ENCODE results near the gene POMGNT2. TPM values are rescaled to one million over a fixed set of nuclear protein-coding genes. Genes with fewer than 3 reads are reported as not detected.

POMGNT2 gene
- polyA plus RNA-seq, 1 donor (not counting 4 experiments of a cell fraction or from before 2014, with no cell fraction given), result 6.0 TPM

DNA sequence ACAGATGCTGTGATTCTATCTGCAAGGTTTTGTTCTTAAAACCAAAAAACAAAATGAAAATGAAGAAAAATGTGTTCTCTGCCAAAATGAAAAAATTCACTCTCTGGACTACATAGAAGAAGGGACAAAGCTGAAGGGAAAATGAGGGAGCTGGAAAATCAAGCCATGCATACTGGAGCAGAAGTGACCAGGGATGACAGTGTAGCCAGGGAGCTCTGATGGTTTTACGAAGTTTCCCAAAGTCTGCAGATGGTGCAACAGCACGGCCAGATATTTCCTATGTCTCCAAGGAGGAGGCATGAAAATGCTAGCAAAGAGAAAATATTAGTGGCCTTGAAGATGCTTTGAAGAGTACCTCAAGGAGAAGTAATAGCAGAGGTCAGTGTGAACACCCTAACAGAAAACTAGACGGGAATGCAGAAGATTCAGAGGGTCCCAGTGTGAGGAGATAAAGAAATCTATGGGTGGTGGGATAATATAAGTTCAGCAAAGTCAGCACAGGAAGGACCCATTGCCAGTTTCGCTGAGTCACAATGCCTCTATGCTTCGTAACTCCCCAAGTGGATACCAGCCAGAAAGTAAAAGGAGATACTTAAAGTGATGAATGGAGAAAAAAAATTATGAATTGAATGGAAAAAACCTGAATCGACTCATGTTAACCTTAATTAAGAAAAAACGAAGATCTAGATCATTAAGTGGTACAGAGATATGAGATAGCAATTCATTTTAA lies 39.0 kb upstream of the POMGNT2 start:
- H3K36me3 ChIP-seq (ENCODE audit: control insufficient read depth in 2 of 2, extremely low read depth in 1 of 2, insufficient read depth in 2 of 2, low read length in 2 of 2), result no peaks in the 10 kb centered on the region
- peaks cover 4% of the 10 kb centered on the region for H3K27me3 ChIP-seq (ENCODE audit: control insufficient read depth, extremely low read depth, insufficient read depth, low read length)
- no peaks in the 10 kb centered on the region for H3K4me1 ChIP-seq (ENCODE audit: control insufficient read depth, extremely low read depth, insufficient read depth, low read length)
- no peaks in the 10 kb centered on the region for H4K20me1 ChIP-seq (ENCODE audit: control insufficient read depth, extremely low read depth, insufficient read depth, low read length)
- no peaks in the 10 kb centered on the region for H3K79me2 ChIP-seq (ENCODE audit: control insufficient read depth, insufficient read depth, low read length)
- no peak overlapping the region for H2AFZ ChIP-seq (ENCODE audit: control insufficient read depth, low read length)
- FAIRE-seq (peak; percentile 9), DNase-seq (ENCODE audit: low read depth, low spot score) (no peak)
- H3K9me3 ChIP-seq (ENCODE audit: control insufficient read depth, low read depth, low read length), result no peaks in the 10 kb centered on the region
- H3K4me2 ChIP-seq (ENCODE audit: control insufficient read depth, extremely low read depth, insufficient read depth, low read depth, low read length), result no peak overlapping the region
- TF ChIP-seq CTCF (optimal IDR thresholded peaks at IDR 0.05 in 1 of 3, IDR thresholded peaks at IDR 0.05 in 1 of 3, conservative IDR thresholded peaks at IDR 0.05 in 1 of 3; ENCODE audit: extremely low read depth in 1 of 3, insufficient read depth in 2 of 3, low read length in 3 of 3), result no peak
- TF ChIP-seq EZH2 (IDR thresholded peaks at IDR 0.05; ENCODE audit: low read length), result no peak
- H3K4me3 ChIP-seq (ENCODE audit: control insufficient read depth in 2 of 3, extremely low read depth in 1 of 3, insufficient read depth in 2 of 3, low read depth in 1 of 3, low read length in 3 of 3), result no peak overlapping the region
- no peaks in the 10 kb centered on the region for H3K9me1 ChIP-seq (ENCODE audit: control insufficient read depth, extremely low read depth, insufficient read depth, low read length)
- no peak overlapping the region for H3K27ac ChIP-seq (ENCODE audit: control insufficient read depth, insufficient read depth, low read length)
- H3K9ac ChIP-seq (ENCODE audit: control insufficient read depth, extremely low read depth, insufficient read depth, low read length), result no peak overlapping the region
- dilution Hi-C loops (cut with MboI; ENCODE audit: extremely low pct_ligation_motif_present, low sequenced_read_pairs), result loop anchor here (10.0 kb wide), 1 partner anchor 180 kb away; no protein-coding TSS in a partner anchor

DNA sequence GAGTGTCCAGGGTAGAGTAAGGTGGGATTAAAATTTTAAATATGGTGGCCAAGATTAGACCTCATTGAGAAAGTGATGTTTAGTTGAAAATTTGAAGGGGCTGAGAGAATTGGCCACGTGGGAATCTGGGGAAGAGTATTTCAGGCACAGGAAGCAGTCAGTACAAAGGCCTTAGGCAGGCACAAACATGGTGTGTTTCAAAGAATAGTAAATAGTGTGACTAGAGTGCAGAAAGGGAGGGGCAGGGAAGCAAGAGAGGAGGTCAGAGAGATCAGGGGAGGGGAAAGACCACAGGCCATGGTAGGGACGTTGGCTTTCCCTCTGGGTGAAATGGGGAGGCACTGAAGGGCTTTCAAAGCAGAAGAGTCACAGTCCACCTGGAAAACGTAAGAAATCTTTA lies 36.6 kb upstream of the POMGNT2 start:
- Histone ChIP-seq H3K27me3 (ENCODE audit: control insufficient read depth, extremely low read depth, insufficient read depth, low read length) (no peaks in the 10 kb centered on the region), H3K79me2 (ENCODE audit: control insufficient read depth, insufficient read depth, low read length) (no peaks in the 10 kb centered on the region), H3K9me1 (ENCODE audit: control insufficient read depth, extremely low read depth, insufficient read depth, low read length) (no peaks in the 10 kb centered on the region), H3K9ac (ENCODE audit: control insufficient read depth, extremely low read depth, insufficient read depth, low read length) (no peak overlapping the region), H3K4me1 (ENCODE audit: control insufficient read depth, extremely low read depth, insufficient read depth, low read length) (no peaks in the 10 kb centered on the region), H3K4me2 (ENCODE audit: control insufficient read depth, extremely low read depth, insufficient read depth, low read depth, low read length) (no peak overlapping the region), H3K4me3 (ENCODE audit: control insufficient read depth in 2 of 3, extremely low read depth in 1 of 3, insufficient read depth in 2 of 3, low read depth in 1 of 3, low read length in 3 of 3) (no peak overlapping the region), H2AFZ (ENCODE audit: control insufficient read depth, low read length) (no peak overlapping the region), H3K9me3 (ENCODE audit: control insufficient read depth, low read depth, low read length) (no peaks in the 10 kb centered on the region), H3K27ac (ENCODE audit: control insufficient read depth, insufficient read depth, low read length) (no peak overlapping the region), H3K36me3 (ENCODE audit: control insufficient read depth in 2 of 2, extremely low read depth in 1 of 2, insufficient read depth in 2 of 2, low read length in 2 of 2) (no peaks in the 10 kb centered on the region), H4K20me1 (ENCODE audit: control insufficient read depth, extremely low read depth, insufficient read depth, low read length) (no peaks in the 10 kb centered on the region)
- FAIRE-seq, result no peak
- DNase-seq (ENCODE audit: low read depth, low spot score), result no peak
- dilution Hi-C loops (cut with MboI; ENCODE audit: extremely low pct_ligation_motif_present, low sequenced_read_pairs), result loop anchor here (10.0 kb wide), 1 partner anchor 178 kb away; no protein-coding TSS in a partner anchor
- TF ChIP-seq CTCF (optimal IDR thresholded peaks at IDR 0.05 in 1 of 3, IDR thresholded peaks at IDR 0.05 in 1 of 3, conservative IDR thresholded peaks at IDR 0.05 in 1 of 3; ENCODE audit: extremely low read depth in 1 of 3, insufficient read depth in 2 of 3, low read length in 3 of 3) (no peak), EZH2 (IDR thresholded peaks at IDR 0.05; ENCODE audit: low read length) (no peak)
